A673 (cell line): Measurements from ENCODE around the gene GRIN2C. TPM values are rescaled to one million over a fixed set of nuclear protein-coding genes. Genes with fewer than 3 reads are reported as not detected.

Experiments used
- BruUV-seq: library from RNA; stranded (reverse); fragments of 400-500 nt; replicated peaks from 2 replicates; lab custom pipeline; 2021; lab: Mats Ljungman, UMichigan
- CTCF ChIA-PET: fragments of 300-600 bp; sonication (Branson Sonifier 250); formaldehyde crosslinking; loops from one replicate; lab custom pipeline; 2022; ENCODE audit warnings: antibody characterized with exemption; lab: Charles Lee
- POLR2A ChIA-PET: fragments of 300-600 bp; sonication (Branson Sonifier 250); formaldehyde crosslinking; loops from one replicate; lab custom pipeline; 2022; ENCODE audit warnings: antibody characterized with exemption; ENCODE audit not compliant: low non-redundant PET; lab: Charles Lee
- DNase-seq: peaks from one replicate; pipeline ENCODE4 v3.0.0-alpha.2; 2015; ENCODE audit warnings: low spot score
- H3K27ac ChIP-seq: fragments of 200-600 bp; sonication (generic); 2 replicates; pipeline ENCODE4 v1.5.1; 2016; ENCODE audit warnings: mixed run types, low read depth, mild to moderate bottlenecking, mixed read lengths, antibody characterized with exemption, low read length; ENCODE audit not compliant: poor library complexity, severe bottlenecking
- H3K27me3 ChIP-seq: fragments of 200-600 bp; sonication (generic); replicated peaks from 2 replicates; pipeline ENCODE4 v1.6.1; 2017; ENCODE audit warnings: mixed run types, low read depth, mild to moderate bottlenecking, mixed read lengths, antibody characterized with exemption, low read length; ENCODE audit not compliant: insufficient read depth, poor library complexity
- H3K36me3 ChIP-seq: fragments of 200-600 bp; sonication (generic); 2 replicates; pipeline ENCODE4 v1.6.1; 2016; ENCODE audit warnings: mixed run types, mild to moderate bottlenecking, mixed read lengths, antibody characterized with exemption, low read length; ENCODE audit not compliant: insufficient read depth, poor library complexity, severe bottlenecking
- H3K4me1 ChIP-seq: fragments of 200-600 bp; sonication (generic); 2 replicates; pipeline ENCODE4 v1.6.1; 2017; ENCODE audit warnings: mixed run types, mild to moderate bottlenecking, mixed read lengths, antibody characterized with exemption, low read length; ENCODE audit not compliant: insufficient read depth, poor library complexity, severe bottlenecking
- H3K4me3 ChIP-seq: fragments of 200-600 bp; sonication (generic); 2 replicates; pipeline ENCODE4 v1.5.1; 2016; ENCODE audit warnings: low read depth, mixed run types, mild to moderate bottlenecking, mixed read lengths, low read length; ENCODE audit not compliant: poor library complexity, severe bottlenecking
- H3K9me3 ChIP-seq: fragments of 200-600 bp; sonication (generic); 2 replicates; pipeline ENCODE4 v1.6.1; 2016; ENCODE audit warnings: mixed run types, low read depth, mild to moderate bottlenecking, mixed read lengths, antibody characterized with exemption, low read length; ENCODE audit not compliant: poor library complexity, severe bottlenecking
- EZH2 ChIP-seq: fragments of 200-600 bp; sonication (generic); IDR thresholded peaks from 2 replicates; pipeline ENCODE4 v1.6.1; 2017; ENCODE audit warnings: borderline replicate concordance, low read depth, mild to moderate bottlenecking, mixed read lengths, antibody characterized with exemption, low read length; ENCODE audit not compliant: poor library complexity, severe bottlenecking
- intact Hi-C: fragments of 100-400 bp; cut with micrococcal nuclease; formaldehyde crosslinking; loops from one replicate; pipeline ENCODE4 v1.10.0; 2022; ENCODE audit not compliant: unreplicated experiment
- total RNA-seq: library from RNA; stranded (reverse); gene quantifications from 2 replicates; pipeline ENCODE4 v1.2.3, GENCODE V29; 2021
- TF ChIP-seq, protein P1 (sequence below): fragments of 300-800, 200-600 bp; sonication (generic); conservative IDR thresholded peaks from 2 replicates; pipeline ENCODE4 v1.5.1; 2017; ENCODE audit warnings: low read depth, mild to moderate bottlenecking, antibody characterized with exemption, low read length, moderate library complexity, mixed read lengths

The GRIN2C gene
- total RNA-seq, 1 experiment from 2014 or later = 0.09 TPM

DNA sequence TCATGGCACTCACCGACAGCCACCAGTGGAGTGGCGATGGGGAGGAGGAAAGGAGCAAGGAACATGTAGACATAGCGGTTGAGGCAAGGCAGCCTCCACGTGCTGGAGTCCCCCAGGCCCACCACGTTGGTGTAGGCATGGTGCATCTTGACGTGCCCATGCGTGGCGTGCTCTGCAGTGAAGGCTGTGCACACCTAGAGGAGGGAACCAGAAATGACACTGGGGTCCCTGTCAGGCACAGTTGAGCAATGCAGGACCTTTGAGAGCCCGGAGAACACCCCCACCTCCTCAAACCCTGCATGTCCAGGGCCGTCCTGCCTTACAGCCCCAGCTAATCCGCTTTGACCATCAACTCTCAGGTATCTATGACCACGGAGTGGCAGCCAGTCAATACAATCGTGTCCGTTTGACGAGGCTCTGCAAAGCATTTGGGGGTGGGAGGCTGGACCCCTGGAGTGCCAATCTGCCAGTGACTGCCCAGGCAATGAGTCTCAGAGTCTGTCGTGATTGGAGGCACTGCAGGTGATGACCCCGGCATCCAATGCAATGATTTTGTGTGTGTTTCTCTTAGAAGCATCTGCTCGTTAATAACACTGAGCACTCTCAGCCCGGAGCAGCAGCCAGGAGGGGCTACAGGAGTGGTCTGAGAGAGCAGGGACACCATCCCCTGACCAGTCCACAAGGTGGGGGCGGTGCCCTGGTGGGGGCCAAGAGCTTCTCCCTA lies 23.0 kb upstream of the GRIN2C start:
- ChIA-PET CTCF (interaction anchor here (1.1 kb wide), 1 partner anchor 79 kb away, joined by 3 read pairs; no protein-coding TSS in a partner anchor), POLR2A (no interaction called here)
- no peak for TF ChIP-seq EZH2
- TF ChIP-seq, protein P1, sequence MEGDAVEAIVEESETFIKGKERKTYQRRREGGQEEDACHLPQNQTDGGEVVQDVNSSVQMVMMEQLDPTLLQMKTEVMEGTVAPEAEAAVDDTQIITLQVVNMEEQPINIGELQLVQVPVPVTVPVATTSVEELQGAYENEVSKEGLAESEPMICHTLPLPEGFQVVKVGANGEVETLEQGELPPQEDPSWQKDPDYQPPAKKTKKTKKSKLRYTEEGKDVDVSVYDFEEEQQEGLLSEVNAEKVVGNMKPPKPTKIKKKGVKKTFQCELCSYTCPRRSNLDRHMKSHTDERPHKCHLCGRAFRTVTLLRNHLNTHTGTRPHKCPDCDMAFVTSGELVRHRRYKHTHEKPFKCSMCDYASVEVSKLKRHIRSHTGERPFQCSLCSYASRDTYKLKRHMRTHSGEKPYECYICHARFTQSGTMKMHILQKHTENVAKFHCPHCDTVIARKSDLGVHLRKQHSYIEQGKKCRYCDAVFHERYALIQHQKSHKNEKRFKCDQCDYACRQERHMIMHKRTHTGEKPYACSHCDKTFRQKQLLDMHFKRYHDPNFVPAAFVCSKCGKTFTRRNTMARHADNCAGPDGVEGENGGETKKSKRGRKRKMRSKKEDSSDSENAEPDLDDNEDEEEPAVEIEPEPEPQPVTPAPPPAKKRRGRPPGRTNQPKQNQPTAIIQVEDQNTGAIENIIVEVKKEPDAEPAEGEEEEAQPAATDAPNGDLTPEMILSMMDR = no peak
- Histone ChIP-seq H3K36me3 (no peaks in the 10 kb centered on the region), H3K27ac (no peak overlapping the region), H3K4me1 (no peaks in the 10 kb centered on the region), H3K4me3 (no peak overlapping the region), H3K27me3 (peaks cover 2% of the 10 kb centered on the region), H3K9me3 (no peaks in the 10 kb centered on the region)
- no peak for DNase-seq
- BruUV-seq = no TSS peak
- intact Hi-C loops = no loop called here

DNA sequence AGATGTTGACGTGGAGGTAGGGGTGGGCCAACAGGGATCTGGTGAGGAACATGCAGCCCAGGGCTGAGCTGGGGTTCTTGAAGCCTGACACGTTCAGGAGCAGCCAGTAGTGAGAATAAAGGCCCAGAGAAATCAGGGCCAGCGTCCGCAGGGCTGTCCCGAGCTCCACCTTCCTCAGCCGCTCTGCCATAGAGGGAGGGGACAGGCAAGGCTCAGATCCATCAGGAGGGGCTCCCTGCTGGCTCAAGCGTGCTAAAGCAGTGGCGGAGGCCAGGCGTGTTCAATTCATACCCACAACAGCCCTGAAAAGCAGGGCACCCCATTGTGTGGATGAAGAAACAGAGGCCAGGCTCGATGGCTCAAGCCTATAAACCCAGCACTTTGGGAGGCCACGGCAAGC lies 21.4 kb upstream of the GRIN2C start:
- Histone ChIP-seq H3K4me1 (no peaks in the 10 kb centered on the region), H3K27me3 (no peaks in the 10 kb centered on the region), H3K4me3 (no peak overlapping the region), H3K36me3 (no peaks in the 10 kb centered on the region), H3K9me3 (no peaks in the 10 kb centered on the region), H3K27ac (no peak overlapping the region)
- BruUV-seq = no TSS peak
- TF ChIP-seq, protein P1 = no peak
- no peak for TF ChIP-seq EZH2
- CTCF ChIA-PET = no interaction called here
- no peak for DNase-seq
- POLR2A ChIA-PET = no interaction called here
- intact Hi-C loops = no loop called here

DNA sequence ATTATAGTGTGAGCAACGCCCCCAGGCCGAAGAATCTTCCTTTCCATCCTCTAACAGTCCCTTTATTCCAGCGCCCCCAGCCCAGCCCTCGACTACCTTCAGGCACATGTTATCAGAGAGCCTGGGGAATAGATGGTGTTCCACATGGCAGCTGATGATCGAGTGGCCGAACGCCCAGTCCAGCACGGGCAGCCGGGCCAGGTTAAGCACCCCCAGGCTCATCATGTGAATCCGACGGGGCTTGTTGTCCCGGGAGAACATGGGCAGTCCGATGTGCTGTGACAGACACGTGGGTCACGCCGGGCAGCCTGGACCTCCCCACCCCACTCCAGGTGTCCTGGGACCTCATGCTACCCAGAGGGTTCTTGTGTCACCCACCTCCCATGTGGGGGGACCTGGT lies 19.6 kb upstream of the GRIN2C start:
- Histone ChIP-seq H3K4me3 (no peak overlapping the region), H3K9me3 (no peaks in the 10 kb centered on the region), H3K36me3 (no peaks in the 10 kb centered on the region), H3K27me3 (no peaks in the 10 kb centered on the region), H3K4me1 (no peaks in the 10 kb centered on the region), H3K27ac (no peak overlapping the region)
- no peak for DNase-seq
- ChIA-PET CTCF (no interaction called here), POLR2A (no interaction called here)
- intact Hi-C loops = no loop called here
- TF ChIP-seq, protein P1 = no peak
- TF ChIP-seq EZH2 = no peak
- BruUV-seq = no TSS peak
